NOMO-1 treated with dmso at 0.1 percent for 144 hours (cell line): Measurements from ENCODE around the gene IL32.

Experiments
- DNase-seq: peaks from one replicate; lab custom pipeline; 2025; ENCODE audit not compliant: unreplicated experiment; lab: John Stamatoyannopoulos, UW

IL32 gene

GRCh38 chr16:3027983-3028715 is 37.3 kb upstream of the IL32 start:
- peak; percentile 55 for DNase-seq

- DNase-seq, result no peak
Measured at GRCh38 chr16:3028716-3029319, 36.6 kb upstream of the IL32 start.

- no peak for DNase-seq
Measured at GRCh38 chr16:3029491-3030221, 35.8 kb upstream of the IL32 start.

GRCh38 chr16:3030222-3031212 is 34.9 kb upstream of the IL32 start:
- DNase-seq, result no peak

GRCh38 chr16:3032624-3033023 is 32.8 kb upstream of the IL32 start:
- DNase-seq, result no peak

GRCh38 chr16:3035289-3035971 is 30.0 kb upstream of the IL32 start:
- no peak for DNase-seq

- no peak for DNase-seq
Measured at GRCh38 chr16:3035972-3036725, 29.3 kb upstream of the IL32 start.

GRCh38 chr16:3036726-3037315 is 28.6 kb upstream of the IL32 start, which contains the start of gene BICDL2:
Gene BICDL2, minus strand, starts transcription at chr16:3036944. Its CDS starts 1,448 bp downstream, at chr16:3035496.
- DNase-seq, result no peak

GRCh38 chr16:3038256-3038655 is 27.2 kb upstream of the IL32 start:
- no peak for DNase-seq

- no peak for DNase-seq
Measured at GRCh38 chr16:3038896-3039295, 26.5 kb upstream of the IL32 start.

- peak; percentile 23 for DNase-seq
Measured at GRCh38 chr16:3042376-3042775, 23.1 kb upstream of the IL32 start.

- no peak for DNase-seq
Measured at GRCh38 chr16:3044708-3045107, 20.7 kb upstream of the IL32 start.

- no peak for DNase-seq
Measured at GRCh38 chr16:3045758-3046640, 19.4 kb upstream of the IL32 start, which contains the start of gene MMP25. Gene MMP25, plus strand, starts transcription at chr16:3046561. Its CDS starts 357 bp downstream, at chr16:3046918.

- DNase-seq, result no peak
Measured at GRCh38 chr16:3046641-3047386, 18.6 kb upstream of the IL32 start.

- no peak for DNase-seq
Measured at GRCh38 chr16:3047387-3047720, 18.1 kb upstream of the IL32 start.

GRCh38 chr16:3049921-3050481 is 15.4 kb upstream of the IL32 start:
- DNase-seq, result no peak

- no peak for DNase-seq
Measured at GRCh38 chr16:3050487-3050886, 15.0 kb upstream of the IL32 start.
